Measurements from ENCODE around the gene ASTN2. TPM values are rescaled to one million over a fixed set of nuclear protein-coding genes. Genes with fewer than 3 reads are reported as not detected.

The ASTN2 gene
- total and polyA plus RNA-seq, 3 donors from 2014 or later: 55.7 to 157 (median 117) TPM

GRCh38 chr9:116420993-116421538 is 993.8 kb downstream of the ASTN2 start:
- WGBS, 2 donors: 94 to 97% methylated on average over 1 of the region's 1 CpG
- no peak overlapping the region for H3K27ac ChIP-seq
- no peaks in the 10 kb centered on the region for H3K36me3 ChIP-seq (ENCODE audit: low read depth, missing control alignments)
- TF ChIP-seq POLR2A (IDR thresholded peaks at IDR 0.05): no peak
- no peak for TF ChIP-seq CTCF (IDR thresholded peaks at IDR 0.05)
- DNase-seq: no peak
- no peaks in the 10 kb centered on the region for H3K9me3 ChIP-seq
- intact Hi-C loops (cut with DNase I; ENCODE audit: low total_unique reads): no loop called here
- H3K4me3 ChIP-seq: no peak overlapping the region
- H3K4me1 ChIP-seq: no peaks in the 10 kb centered on the region
- no peaks in the 10 kb centered on the region for H3K27me3 ChIP-seq

GRCh38 chr9:116419181-116419580 is 995.7 kb downstream of the ASTN2 start:
- intact Hi-C loops (cut with DNase I; ENCODE audit: low total_unique reads): no loop called here
- Histone ChIP-seq H3K27ac (no peak overlapping the region), H3K4me1 (no peaks in the 10 kb centered on the region), H3K27me3 (no peaks in the 10 kb centered on the region), H3K4me3 (no peak overlapping the region), H3K36me3 (ENCODE audit: low read depth, missing control alignments) (no peaks in the 10 kb centered on the region), H3K9me3 (no peaks in the 10 kb centered on the region)
- TF ChIP-seq CTCF (IDR thresholded peaks at IDR 0.05) (no peak), POLR2A (IDR thresholded peaks at IDR 0.05) (no peak)
- 58 to 73% methylated on average over 3 of the region's 3 CpGs for WGBS, 2 donors
- DNase-seq: no peak

GRCh38 chr9:116417464-116417863 is 997.4 kb downstream of the ASTN2 start:
- intact Hi-C loops (cut with DNase I; ENCODE audit: low total_unique reads): no loop called here
- 91 to 93% methylated on average over 2 of the region's 2 CpGs for WGBS, 2 donors

DNA sequence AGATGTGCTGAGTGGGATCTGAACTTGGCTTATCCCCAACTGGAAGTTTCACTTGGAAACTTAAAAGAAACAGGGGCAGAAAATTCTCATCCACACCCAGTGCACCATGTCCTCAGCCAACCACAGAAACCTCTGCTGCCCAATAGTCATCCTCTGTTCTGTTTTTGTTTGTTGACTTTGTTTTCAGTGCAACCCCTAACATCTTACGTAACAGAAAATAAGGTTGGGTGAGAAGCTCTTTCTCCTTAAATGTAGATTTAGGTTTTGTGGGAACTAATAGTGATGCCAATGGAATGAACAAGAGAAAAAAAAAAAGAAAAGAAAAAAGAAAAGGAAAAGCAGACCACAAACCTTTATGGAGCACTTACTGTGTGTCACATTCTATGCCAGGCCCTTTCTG is 998.4 kb downstream of the ASTN2 start:
- intact Hi-C loops (cut with DNase I; ENCODE audit: low total_unique reads): no loop called here
- no peaks in the 10 kb centered on the region for H3K36me3 ChIP-seq (ENCODE audit: low read depth, missing control alignments)
- TF ChIP-seq CTCF (IDR thresholded peaks at IDR 0.05) (no peak), POLR2A (IDR thresholded peaks at IDR 0.05) (no peak)
- DNase-seq: no peak
- H3K27me3 ChIP-seq: no peaks in the 10 kb centered on the region
- no peak overlapping the region for H3K4me3 ChIP-seq
- no peaks in the 10 kb centered on the region for H3K4me1 ChIP-seq
- 48 to 67% methylated on average over 1 of the region's 1 CpG for WGBS, 2 donors
- H3K27ac ChIP-seq: no peak overlapping the region
- H3K9me3 ChIP-seq: no peaks in the 10 kb centered on the region

More at GRCh38 chr9:116417464-116417863, 997.4 kb downstream of the ASTN2 start:
- no peaks in the 10 kb centered on the region for H3K27me3 ChIP-seq
- no peaks in the 10 kb centered on the region for H3K36me3 ChIP-seq (ENCODE audit: low read depth, missing control alignments)
- no peak for DNase-seq
- no peak overlapping the region for H3K4me3 ChIP-seq
- TF ChIP-seq CTCF (IDR thresholded peaks at IDR 0.05): no peak
- no peak for TF ChIP-seq POLR2A (IDR thresholded peaks at IDR 0.05)
- H3K27ac ChIP-seq: no peak overlapping the region
- no peaks in the 10 kb centered on the region for H3K4me1 ChIP-seq
- no peaks in the 10 kb centered on the region for H3K9me3 ChIP-seq

GRCh38 chr9:116414374-116414773 is 1000.5 kb downstream of the ASTN2 start:
- Histone ChIP-seq H3K4me1 (no peaks in the 10 kb centered on the region), H3K4me3 (no peak overlapping the region), H3K9me3 (no peaks in the 10 kb centered on the region), H3K27me3 (no peaks in the 10 kb centered on the region), H3K36me3 (ENCODE audit: low read depth, missing control alignments) (no peaks in the 10 kb centered on the region), H3K27ac (no peak overlapping the region)
- TF ChIP-seq CTCF (IDR thresholded peaks at IDR 0.05) (no peak), POLR2A (IDR thresholded peaks at IDR 0.05) (no peak)
- DNase-seq: no peak
- 73 to 83% methylated on average over 2 of the region's 2 CpGs for WGBS, 2 donors
- intact Hi-C loops (cut with DNase I; ENCODE audit: low total_unique reads): no loop called here

Data from testis (tissue), 3 donors.